HCT116 (cell line): ENCODE data around the gene MRAP2.

Experiments used
- POLR2A ChIP-seq: IDR thresholded peaks from 2 replicates; pipeline ENCODE4 v1.7.0; 2011; ENCODE audit warnings: borderline replicate concordance; ENCODE audit not compliant: insufficient read depth, insufficient read length; ENCODE audit errors: extremely low read depth
- POLR2AphosphoS5 ChIP-seq: IDR thresholded peaks from 2 replicates; pipeline ENCODE4 v1.6.1; 2011; ENCODE audit warnings: mild to moderate bottlenecking, low read depth, low read length, moderate library complexity
- RAD21 ChIP-seq: IDR thresholded peaks from 2 replicates; pipeline ENCODE4 v1.6.1; 2012; ENCODE audit warnings: low read depth, mild to moderate bottlenecking
- TF ChIP-seq, protein P1 (sequence below), 3 experiments: fragments of 200-600 bp in 1 of 3; sonication (generic) in 1 of 3; IDR thresholded peaks in 2 of 3; conservative IDR thresholded peaks in 1 of 3; 2 replicates each; pipeline ENCODE4 v1.5.1; 2012 to 2017; ENCODE audit warnings: low read depth in 2 of 3, low read length in 2 of 3, antibody characterized with exemption in 1 of 3, borderline replicate concordance in 1 of 3, control low read depth in 1 of 3, mild to moderate bottlenecking in 1 of 3, mixed read lengths in 1 of 3, mixed run types in 1 of 3, moderate library complexity in 1 of 3; ENCODE audit not compliant: insufficient read depth in 1 of 3

DNA sequence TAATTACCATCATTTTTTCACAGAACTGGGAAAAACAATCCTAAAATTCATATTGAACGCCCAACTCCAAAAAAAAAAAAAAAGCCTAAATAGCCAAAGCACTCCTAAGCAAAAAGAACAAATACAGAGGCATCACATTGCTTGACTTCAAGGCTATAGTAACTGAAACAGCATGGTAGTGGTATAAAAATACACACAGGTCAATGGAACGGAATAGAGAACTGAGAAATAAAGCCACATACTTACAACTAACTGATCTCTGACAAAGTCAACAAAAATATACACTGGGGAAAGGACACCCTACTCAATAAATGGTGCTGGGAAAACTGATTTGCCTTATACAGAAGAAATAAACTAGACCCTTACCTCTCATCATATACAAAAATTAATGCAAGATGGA lies 89.6 kb downstream of the MRAP2 start:
- no peak for TF ChIP-seq POLR2AphosphoS5
- TF ChIP-seq POLR2A = no peak
- TF ChIP-seq, protein P1, sequence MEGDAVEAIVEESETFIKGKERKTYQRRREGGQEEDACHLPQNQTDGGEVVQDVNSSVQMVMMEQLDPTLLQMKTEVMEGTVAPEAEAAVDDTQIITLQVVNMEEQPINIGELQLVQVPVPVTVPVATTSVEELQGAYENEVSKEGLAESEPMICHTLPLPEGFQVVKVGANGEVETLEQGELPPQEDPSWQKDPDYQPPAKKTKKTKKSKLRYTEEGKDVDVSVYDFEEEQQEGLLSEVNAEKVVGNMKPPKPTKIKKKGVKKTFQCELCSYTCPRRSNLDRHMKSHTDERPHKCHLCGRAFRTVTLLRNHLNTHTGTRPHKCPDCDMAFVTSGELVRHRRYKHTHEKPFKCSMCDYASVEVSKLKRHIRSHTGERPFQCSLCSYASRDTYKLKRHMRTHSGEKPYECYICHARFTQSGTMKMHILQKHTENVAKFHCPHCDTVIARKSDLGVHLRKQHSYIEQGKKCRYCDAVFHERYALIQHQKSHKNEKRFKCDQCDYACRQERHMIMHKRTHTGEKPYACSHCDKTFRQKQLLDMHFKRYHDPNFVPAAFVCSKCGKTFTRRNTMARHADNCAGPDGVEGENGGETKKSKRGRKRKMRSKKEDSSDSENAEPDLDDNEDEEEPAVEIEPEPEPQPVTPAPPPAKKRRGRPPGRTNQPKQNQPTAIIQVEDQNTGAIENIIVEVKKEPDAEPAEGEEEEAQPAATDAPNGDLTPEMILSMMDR (IDR thresholded peaks at IDR 0.05 in 2 of 3, conservative IDR thresholded peaks at IDR 0.05 in 1 of 3; ENCODE audit: borderline replicate concordance in 1 of 3, insufficient read depth in 1 of 3, low read depth in 2 of 3, low read length in 2 of 3) = no peak
- no peak for TF ChIP-seq RAD21
